ENCODE data around the gene ASAP2.
"Not testable (repeated sequence)": the region's sequence is repeated elsewhere in the genome, so short reads cannot be mapped to it uniquely, and the experiment has no call there.

ASAP2 gene

DNA sequence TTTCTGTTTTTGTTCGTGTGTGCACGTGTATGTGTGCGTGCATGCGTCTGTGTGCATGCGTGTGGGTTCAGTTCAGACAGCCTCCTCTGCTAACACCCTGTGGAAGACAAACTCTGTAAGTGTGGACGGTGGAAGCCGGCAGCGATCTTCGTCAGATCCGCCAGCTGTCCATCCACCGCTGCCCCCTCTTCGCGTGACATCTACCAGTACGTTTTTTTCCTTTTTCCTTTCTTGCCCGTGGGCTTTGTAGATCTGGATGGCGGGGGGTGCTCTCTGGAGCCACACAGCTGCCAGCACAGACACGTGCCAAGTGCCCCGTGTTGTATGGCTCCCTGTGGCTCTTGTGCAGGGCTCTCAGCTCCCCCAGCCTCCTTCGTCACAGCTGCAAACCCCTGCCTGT, 184.4 kb downstream of the ASAP2 start:
- DNase-seq: no peak
- Mint-ChIP-seq H3K36me3 (no peaks in the 10 kb centered on the region), H3K4me1 (no peaks in the 10 kb centered on the region), H3K27ac (no peak overlapping the region), H3K9me3 (no peaks in the 10 kb centered on the region), H3K4me3 (no peak overlapping the region), H3K27me3 (peaks cover 8% of the 10 kb centered on the region)
- CTCF ChIA-PET: no interaction called here

DNA sequence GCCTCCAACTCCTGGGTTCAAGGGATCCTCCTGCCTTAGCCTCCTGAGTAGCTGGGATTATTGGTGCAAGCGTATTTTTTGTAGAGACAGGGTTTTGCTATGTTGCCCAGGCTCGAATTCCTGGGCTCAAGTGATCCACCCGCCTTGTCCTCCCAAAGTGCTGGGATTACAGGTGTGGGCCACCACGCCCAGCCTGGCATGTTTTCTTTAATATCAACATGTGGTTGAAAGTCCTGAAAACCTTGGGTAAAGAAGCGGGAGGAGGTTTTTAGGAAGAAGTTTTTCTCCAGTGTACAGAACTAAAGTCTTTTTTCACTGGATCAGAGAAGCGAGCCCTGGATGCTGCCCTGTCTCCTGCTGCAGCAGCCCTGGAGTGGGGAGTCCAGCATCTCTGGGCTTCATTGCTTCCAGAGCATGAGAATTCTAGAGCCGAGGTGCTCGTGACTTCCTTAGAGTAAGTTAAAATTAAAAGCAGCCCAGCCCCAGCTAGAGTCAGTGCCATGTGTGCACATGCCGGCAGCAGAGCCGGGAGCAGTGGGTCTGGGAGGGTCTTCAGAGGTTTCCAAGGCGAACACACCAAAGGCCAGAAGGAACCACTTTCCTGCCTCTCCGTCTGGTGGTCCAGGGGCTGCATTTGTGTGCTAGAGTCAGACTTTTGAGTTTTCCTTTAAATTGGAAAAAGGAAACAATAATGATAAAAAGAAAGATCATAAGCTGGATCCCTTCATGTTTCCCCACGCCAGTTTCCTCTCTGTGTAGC, 185.5 kb downstream of the ASAP2 start:
- H3K4me1 Mint-ChIP-seq: no peaks in the 10 kb centered on the region
- CTCF ChIA-PET: interaction anchor here (0.6 kb wide), 1 partner anchor 25 kb away, joined by 6 read pairs; no protein-coding TSS in a partner anchor
- H3K4me3 Mint-ChIP-seq: no peak overlapping the region
- H3K9me3 Mint-ChIP-seq: no peaks in the 10 kb centered on the region
- no peak for DNase-seq
- H3K27ac Mint-ChIP-seq: no peak overlapping the region
- no peaks in the 10 kb centered on the region for H3K36me3 Mint-ChIP-seq
- peaks cover 10% of the 10 kb centered on the region for H3K27me3 Mint-ChIP-seq

DNA sequence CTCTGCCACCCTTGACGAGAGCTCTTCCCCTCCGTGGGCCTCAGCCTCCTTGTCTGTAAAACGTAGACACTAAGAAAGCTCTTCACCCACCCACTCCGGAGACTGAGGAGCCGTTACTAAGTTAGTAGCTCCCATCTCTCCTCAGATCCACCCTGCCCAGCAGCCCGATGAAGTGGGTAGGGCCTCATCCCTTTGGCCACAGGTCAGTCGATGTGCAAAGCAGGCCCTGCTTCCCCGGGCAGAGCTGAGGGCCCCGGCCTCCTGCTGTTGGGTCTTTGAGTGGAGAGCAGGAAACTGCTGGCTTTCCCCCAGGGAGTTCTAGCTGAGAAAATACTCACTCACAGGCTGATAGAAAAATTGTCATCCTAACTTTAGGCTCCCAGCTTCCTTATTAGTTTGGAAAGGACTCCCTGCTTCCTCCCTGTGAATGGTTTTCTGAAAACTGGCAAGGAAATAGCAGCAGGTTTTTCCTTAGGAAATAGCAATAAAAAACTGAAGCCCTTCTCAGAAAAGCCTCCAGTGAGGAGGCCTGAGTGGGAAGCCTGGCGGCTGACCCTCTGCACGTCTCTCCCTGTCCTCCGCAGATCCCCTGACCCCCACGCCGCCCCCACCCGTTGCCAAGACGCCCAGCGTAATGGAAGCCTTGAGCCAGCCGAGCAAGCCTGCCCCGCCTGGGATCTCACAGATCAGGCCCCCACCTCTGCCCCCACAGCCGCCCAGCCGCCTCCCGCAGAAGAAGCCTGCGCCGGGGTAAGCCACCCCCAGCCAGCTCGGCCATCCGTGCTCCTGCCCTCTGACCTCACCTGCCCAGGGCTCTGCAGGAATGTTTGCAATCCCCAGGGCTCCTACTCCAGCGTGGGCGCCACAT, 186.5 kb downstream of the ASAP2 start:
- Mint-ChIP-seq H3K27me3 (peaks cover 10% of the 10 kb centered on the region), H3K27ac (no peak overlapping the region), H3K4me3 (no peak overlapping the region), H3K36me3 (no peaks in the 10 kb centered on the region), H3K4me1 (no peaks in the 10 kb centered on the region), H3K9me3 (no peaks in the 10 kb centered on the region)
- CTCF ChIA-PET: no interaction called here
- DNase-seq: no peak

DNA sequence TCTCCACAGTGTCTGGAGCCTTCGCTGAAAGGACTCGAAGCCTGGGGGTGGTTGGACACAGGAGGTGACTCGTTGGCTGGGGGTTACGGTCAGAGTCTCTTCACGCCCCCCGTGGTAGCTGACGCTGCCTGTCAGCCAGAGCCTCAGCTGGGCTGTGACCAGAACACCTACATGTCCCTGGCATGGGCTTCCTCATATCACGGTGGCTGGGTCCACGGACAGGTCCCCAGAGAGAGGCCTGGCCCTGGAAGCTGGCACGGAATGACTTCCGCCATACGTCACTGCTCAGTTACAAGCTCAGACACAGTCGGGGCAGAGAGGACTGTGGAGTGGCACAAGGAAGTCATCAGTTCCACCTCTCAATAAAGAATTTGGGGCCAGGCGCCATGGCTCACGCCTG, 188.2 kb downstream of the ASAP2 start:
- Mint-ChIP-seq H3K27me3 (peaks cover 10% of the 10 kb centered on the region), H3K36me3 (no peaks in the 10 kb centered on the region), H3K9me3 (no peaks in the 10 kb centered on the region), H3K4me3 (no peak overlapping the region), H3K27ac (no peak overlapping the region), H3K4me1 (no peaks in the 10 kb centered on the region)
- DNase-seq: no peak
- CTCF ChIA-PET: no interaction called here

DNA sequence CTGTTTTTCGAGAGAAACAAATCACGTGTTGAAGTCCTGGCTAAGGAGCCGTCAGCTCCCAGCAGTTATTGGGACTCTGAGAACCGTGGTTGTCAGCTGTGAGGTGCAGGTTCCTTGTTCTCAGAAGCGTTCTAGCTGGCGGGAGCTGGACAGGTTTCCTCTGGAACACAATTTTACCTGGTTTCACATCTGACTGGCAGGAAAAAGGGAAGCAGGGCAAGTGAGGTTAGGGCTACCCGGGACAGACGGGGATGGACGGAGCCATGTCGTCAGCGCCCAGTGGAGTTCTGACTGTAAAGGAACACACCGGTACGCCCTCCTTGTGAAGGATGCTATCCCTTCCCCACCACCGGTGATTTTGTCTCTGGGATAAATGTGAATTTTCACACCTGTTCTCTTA, 190.6 kb downstream of the ASAP2 start:
- no peak for DNase-seq
- CTCF ChIA-PET: no interaction called here
- Mint-ChIP-seq H3K4me3 (no peak overlapping the region), H3K36me3 (no peaks in the 10 kb centered on the region), H3K4me1 (peaks cover 7% of the 10 kb centered on the region), H3K27me3 (peaks cover 13% of the 10 kb centered on the region), H3K27ac (no peak overlapping the region), H3K9me3 (no peaks in the 10 kb centered on the region)

DNA sequence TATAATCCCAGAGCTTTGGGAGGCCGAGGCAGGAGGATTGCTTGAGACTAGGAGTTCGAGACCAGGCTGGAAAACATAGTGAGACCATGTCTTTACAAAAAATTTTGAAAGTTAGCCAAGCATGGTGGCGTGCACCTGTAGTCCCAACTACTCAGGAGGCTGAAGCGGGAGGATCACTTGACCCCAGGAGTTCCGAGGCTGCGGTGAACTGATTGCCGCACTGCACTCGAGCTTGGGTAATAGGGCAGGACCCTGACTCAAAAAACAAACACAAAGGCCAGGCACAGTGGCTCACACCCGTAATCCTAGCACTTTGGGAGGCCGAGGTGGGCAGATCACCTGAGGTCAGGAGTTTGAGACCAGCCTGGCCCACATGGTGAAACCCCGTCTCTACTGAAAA, 191.6 kb downstream of the ASAP2 start:
- H3K36me3 Mint-ChIP-seq, DNase-seq, H3K4me1 Mint-ChIP-seq, H3K27ac Mint-ChIP-seq, H3K4me3 Mint-ChIP-seq, CTCF ChIA-PET, H3K9me3 Mint-ChIP-seq: not testable (repeated sequence)
- H3K27me3 Mint-ChIP-seq: peaks cover 13% of the 10 kb centered on the region

DNA sequence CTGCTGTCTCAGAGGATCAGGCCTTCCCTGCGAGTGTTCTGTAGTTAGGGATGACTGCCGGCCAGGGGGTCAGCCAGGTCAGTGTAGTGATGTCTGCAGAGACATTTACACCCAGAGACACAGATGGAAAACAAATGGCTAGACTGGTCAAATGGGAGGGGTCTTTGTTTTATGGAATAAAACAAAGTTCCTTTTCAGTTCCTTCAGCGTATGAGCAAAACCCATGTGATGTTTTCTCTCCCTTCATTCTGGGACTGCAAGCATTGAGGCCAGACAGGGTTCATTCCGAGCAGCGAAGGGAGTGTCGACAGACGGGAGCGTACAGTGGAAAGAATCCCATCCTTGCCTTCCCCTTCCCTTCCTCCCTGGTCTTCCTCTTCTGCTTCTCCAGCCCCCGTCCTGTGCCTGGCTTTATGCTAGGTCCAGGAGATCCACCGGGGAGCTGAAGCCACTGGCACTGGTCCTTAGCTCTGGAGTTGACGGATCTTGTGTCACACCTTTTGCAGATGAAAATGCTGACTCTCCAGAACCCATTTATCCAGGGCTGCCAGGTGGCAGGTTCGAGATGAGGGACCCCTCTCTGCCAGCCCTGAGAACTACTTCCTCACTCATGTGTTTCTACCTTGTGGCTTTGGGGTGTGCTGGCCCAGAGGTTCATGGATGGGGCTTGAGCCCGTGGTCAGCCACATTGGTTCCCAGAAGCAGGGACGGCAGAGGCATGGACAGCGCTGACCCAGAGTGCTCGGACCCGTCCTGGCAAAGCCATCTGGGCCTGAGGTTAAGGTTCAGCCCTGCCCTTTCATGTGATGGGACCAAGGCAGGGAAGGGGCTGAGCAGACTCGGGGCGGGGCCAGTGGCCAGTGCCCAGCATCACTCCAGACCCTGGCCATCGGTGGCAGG, 192.5 kb downstream of the ASAP2 start:
- no peaks in the 10 kb centered on the region for H3K36me3 Mint-ChIP-seq
- H3K4me3 Mint-ChIP-seq: no peak overlapping the region
- CTCF ChIA-PET: no interaction called here
- peaks cover 13% of the 10 kb centered on the region for H3K27me3 Mint-ChIP-seq
- peaks cover 7% of the 10 kb centered on the region for H3K4me1 Mint-ChIP-seq
- H3K27ac Mint-ChIP-seq: no peak overlapping the region
- H3K9me3 Mint-ChIP-seq: no peaks in the 10 kb centered on the region
- DNase-seq: no peak

DNA sequence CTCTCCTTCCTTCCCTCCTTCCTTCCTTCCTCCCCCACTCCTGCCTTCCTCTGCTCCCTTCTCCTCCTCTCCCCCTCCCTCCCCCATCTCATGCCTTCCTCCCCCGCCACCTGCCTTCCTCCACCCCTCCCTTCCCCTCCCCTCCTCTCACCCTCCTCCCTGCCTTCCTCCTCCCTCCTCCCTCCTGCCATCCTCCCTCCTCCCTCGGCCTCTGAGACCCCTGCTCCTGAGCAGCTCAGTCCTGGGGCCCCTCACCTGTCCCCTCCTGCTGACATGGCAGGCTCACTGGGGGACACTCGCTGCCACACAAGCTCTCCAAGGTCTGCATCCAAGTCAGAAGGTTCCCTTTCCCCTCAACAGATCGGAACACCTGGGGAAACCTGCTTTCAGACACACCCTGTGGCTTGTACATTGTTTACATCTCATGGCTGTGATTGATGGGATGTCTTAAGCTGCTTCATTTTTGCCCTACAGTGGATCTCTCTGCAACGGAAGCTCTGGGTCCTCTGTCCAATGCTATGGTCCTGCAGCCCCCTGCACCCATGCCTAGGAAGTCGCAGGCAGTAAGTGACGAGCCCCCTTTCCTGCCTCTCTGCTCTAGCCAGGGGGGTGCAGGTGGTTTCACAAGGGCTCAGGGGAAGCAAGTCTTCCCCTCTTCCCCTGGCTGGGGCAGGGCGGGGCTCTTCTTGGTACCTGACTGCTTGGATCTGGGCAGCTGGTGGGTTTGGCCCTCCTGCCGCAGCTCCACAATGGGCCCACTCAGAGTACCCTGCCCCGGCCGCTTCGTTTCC, 193.9 kb downstream of the ASAP2 start:
- CTCF ChIA-PET: interaction anchor here (1.6 kb wide), 1 partner anchor 13 kb away, joined by 5 read pairs; no protein-coding TSS in a partner anchor
- Mint-ChIP-seq H3K9me3 (no peaks in the 10 kb centered on the region), H3K36me3 (peaks cover 2% of the 10 kb centered on the region), H3K4me1 (peaks cover 7% of the 10 kb centered on the region), H3K27me3 (peaks cover 13% of the 10 kb centered on the region), H3K27ac (no peak overlapping the region), H3K4me3 (no peak overlapping the region)
- no peak for DNase-seq

DNA sequence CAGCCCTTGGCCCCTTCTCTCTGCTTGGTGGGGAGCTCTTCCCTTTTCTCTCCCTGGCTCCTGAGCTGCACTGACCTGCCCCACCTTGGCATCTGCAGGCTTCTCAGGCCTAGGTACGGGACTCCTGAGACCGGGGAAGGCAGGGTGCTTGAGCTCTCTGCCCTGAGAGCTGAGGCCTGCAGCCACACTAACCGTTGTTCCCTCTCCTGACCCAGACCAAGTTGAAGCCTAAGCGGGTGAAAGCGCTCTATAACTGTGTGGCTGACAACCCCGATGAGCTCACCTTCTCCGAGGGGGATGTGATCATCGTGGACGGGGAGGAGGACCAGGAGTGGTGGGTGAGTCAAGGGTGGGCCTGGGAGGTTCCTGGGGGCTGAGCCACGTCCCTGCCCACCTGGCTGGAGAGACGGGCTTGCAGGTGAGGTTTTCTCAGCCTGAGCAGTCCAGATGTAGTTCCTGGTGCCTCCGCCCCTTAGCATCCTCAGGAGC, 194.5 kb downstream of the ASAP2 start:
- Mint-ChIP-seq H3K4me3 (no peak overlapping the region), H3K9me3 (no peaks in the 10 kb centered on the region), H3K4me1 (peaks cover 7% of the 10 kb centered on the region), H3K36me3 (peaks cover 2% of the 10 kb centered on the region), H3K27ac (no peak overlapping the region), H3K27me3 (peaks cover 10% of the 10 kb centered on the region)
- no peak for DNase-seq
- CTCF ChIA-PET: interaction anchor here (1.6 kb wide), 1 partner anchor 12 kb away, joined by 5 read pairs; no protein-coding TSS in a partner anchor

DNA sequence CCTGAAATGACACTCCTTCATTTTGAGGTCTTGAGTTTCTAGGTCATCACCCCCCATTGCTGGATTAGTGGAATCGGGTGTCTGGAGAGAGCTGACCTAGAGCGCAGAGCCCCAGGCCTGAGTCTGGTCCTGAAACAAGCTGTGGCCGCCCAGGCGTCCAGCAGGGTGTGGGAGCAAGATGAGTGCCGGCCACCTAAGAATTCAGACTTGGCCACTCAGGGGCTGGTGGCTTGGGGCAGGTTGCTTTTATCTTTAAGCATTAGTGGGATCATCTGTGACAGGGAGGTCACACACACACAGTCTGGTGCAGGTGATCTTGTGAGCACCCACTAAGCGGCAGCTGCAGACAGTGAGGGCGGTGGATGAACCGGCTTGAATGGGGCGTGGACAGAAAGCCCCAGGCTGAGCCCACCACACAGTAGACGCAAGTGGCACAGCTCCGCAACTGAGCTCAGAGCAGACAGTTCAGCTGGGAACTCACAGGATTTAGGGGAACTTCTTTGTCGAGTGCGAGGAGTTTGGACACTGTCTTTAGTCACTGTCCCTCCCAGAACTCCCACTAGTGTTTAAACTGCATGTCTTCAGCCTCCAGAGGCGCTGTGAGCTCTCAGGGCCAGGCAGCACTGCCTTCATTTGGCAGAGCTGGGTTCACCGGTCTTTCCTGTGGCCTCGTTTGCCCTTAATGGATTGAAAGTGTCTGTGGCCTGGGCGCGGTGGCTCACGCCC, 195.2 kb downstream of the ASAP2 start:
- Mint-ChIP-seq H3K4me3 (no peak overlapping the region), H3K4me1 (peaks cover 7% of the 10 kb centered on the region), H3K27ac (no peak overlapping the region), H3K36me3 (peaks cover 3% of the 10 kb centered on the region), H3K9me3 (no peaks in the 10 kb centered on the region), H3K27me3 (peaks cover 9% of the 10 kb centered on the region)
- no peak for DNase-seq
- CTCF ChIA-PET: interaction anchor here (0.6 to 1.6 kb wide), 2 partner anchors 12 to 18 kb away, joined by 3 to 5 read pairs; no protein-coding TSS in a partner anchor

DNA sequence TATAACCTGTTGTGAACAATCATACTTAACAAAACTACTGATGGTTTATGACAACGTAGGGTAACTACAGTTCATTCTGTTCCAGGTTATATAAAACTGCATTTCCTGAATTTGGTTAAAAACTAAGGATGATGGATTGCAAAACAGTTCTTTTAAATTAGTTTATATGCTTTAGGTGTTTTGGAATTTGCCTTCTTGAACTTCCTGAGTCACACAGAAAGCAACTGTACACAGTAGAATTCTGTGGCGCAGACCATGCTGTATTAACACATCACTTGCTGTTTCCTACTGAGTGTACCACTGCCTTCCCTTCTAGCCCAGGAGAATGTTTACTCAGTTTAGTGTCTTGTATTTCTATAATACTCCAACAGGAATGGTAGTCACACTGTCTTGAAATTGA, 197.3 kb downstream of the ASAP2 start:
- CTCF ChIA-PET: no interaction called here

DNA sequence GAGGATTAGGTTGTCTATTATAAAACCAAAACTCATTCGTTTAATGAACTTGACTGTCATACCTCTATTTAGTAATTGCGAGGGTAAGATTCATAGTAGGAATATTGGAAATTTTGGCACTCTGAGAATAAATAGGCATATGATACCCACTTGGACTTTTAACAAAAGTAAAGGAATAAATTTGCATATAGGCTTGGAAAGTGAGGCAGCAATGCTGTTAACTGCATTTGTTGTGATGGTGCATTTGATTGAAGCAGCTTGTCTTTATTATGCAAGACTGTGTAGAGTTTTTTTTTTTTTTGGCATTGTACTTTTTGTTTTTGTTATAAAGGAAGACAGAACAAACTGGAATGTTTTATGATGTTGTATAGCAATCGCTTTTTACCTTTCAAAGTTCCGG, 197.8 kb downstream of the ASAP2 start:
- CTCF ChIA-PET: no interaction called here
- Mint-ChIP-seq H3K27ac (no peak overlapping the region), H3K4me1 (peaks cover 7% of the 10 kb centered on the region), H3K36me3 (peaks cover 17% of the 10 kb centered on the region), H3K9me3 (no peaks in the 10 kb centered on the region), H3K27me3 (peaks cover 9% of the 10 kb centered on the region), H3K4me3 (no peak overlapping the region)
- DNase-seq: no peak

More for the DNA sequence above, 197.3 kb downstream of the ASAP2 start:
- Mint-ChIP-seq H3K4me1 (peaks cover 7% of the 10 kb centered on the region), H3K27ac (no peak overlapping the region), H3K27me3 (peaks cover 9% of the 10 kb centered on the region), H3K4me3 (no peak overlapping the region), H3K36me3 (peaks cover 13% of the 10 kb centered on the region), H3K9me3 (no peaks in the 10 kb centered on the region)
- DNase-seq: no peak

DNA sequence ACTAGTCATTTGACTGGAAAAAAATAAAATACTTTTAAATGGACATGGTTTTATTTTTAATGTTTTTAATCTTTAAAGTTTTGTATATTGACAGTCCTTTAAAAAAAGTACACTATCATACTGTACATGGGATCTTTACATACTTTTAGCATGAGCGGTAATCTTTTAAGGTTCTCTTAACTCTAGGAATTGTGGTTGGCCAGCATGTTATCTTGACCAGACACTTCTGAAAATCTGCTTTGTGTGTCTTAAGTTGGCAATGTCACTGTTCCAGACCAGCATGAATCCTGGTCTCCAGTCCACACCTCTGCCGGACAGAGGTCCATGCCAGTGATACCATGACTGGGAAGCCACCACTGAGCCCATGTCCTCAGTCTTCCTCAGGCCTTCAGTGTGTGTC, 199.0 kb downstream of the ASAP2 start:
- Mint-ChIP-seq H3K27ac (no peak overlapping the region), H3K36me3 (peaks cover 19% of the 10 kb centered on the region), H3K27me3 (peaks cover 5% of the 10 kb centered on the region), H3K9me3 (no peaks in the 10 kb centered on the region), H3K4me1 (peaks cover 4% of the 10 kb centered on the region), H3K4me3 (no peak overlapping the region)
- CTCF ChIA-PET: no interaction called here
- DNase-seq: no peak

Data from activated naive CD4-positive, alpha-beta T cell treated with anti-CD3 and anti-CD28 coated beads, Interleukin-2, amount 10 ng/mL, durations not matched to agents 7 days and 5 days (primary cell).